Measurements from ENCODE around the gene IFIT1B. TPM values are rescaled to one million over a fixed set of nuclear protein-coding genes. Genes with fewer than 3 reads are reported as not detected.

IFIT1B gene
- total RNA-seq, 1 experiment from 2014 or later, result not detected

DNA sequence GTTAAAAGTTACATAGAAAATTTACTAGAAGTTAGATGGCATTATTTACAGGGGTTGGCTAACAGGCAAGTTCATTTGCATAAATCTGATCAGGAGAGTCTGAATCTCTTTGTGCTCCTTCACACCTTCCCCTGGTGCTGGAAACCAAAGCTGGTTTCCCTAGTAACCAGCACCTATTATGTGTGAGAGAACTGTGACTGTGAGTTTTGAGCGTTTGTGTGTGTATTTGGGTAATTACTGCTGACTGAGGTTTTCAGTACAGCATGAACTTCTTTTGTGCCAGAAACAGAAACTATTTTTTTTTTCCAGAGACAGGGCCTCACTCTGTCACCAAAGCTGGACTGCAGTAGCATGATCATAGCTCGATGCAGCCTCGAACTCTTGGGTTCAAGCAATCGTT is 10.3 kb upstream of the IFIT1B start:
- peaks cover 12% of the 10 kb centered on the region for H3K4me1 Mint-ChIP-seq
- DNase-seq (ENCODE audit: low spot score), result no peak
- H3K9me3 Mint-ChIP-seq, result peaks cover 6% of the 10 kb centered on the region
- CTCF ChIA-PET, result interaction anchor here (1.0 to 2.3 kb wide), 3 partner anchors 40 to 150 kb away, joined by 3 to 10 read pairs (median 3); partner anchors contain the start of gene IFIT3
- no peak for ATAC-seq
- no peaks in the 10 kb centered on the region for H3K27me3 Mint-ChIP-seq (ENCODE audit: low read depth)
- POLR2A ChIA-PET, result interaction anchor here (0.5 kb wide), 1 partner anchor 557 kb away, joined by 4 read pairs; no protein-coding TSS in a partner anchor
- no peak overlapping the region for H3K4me3 Mint-ChIP-seq
- no peak overlapping the region for H3K27ac Mint-ChIP-seq
- TF ChIP-seq, protein P1, sequence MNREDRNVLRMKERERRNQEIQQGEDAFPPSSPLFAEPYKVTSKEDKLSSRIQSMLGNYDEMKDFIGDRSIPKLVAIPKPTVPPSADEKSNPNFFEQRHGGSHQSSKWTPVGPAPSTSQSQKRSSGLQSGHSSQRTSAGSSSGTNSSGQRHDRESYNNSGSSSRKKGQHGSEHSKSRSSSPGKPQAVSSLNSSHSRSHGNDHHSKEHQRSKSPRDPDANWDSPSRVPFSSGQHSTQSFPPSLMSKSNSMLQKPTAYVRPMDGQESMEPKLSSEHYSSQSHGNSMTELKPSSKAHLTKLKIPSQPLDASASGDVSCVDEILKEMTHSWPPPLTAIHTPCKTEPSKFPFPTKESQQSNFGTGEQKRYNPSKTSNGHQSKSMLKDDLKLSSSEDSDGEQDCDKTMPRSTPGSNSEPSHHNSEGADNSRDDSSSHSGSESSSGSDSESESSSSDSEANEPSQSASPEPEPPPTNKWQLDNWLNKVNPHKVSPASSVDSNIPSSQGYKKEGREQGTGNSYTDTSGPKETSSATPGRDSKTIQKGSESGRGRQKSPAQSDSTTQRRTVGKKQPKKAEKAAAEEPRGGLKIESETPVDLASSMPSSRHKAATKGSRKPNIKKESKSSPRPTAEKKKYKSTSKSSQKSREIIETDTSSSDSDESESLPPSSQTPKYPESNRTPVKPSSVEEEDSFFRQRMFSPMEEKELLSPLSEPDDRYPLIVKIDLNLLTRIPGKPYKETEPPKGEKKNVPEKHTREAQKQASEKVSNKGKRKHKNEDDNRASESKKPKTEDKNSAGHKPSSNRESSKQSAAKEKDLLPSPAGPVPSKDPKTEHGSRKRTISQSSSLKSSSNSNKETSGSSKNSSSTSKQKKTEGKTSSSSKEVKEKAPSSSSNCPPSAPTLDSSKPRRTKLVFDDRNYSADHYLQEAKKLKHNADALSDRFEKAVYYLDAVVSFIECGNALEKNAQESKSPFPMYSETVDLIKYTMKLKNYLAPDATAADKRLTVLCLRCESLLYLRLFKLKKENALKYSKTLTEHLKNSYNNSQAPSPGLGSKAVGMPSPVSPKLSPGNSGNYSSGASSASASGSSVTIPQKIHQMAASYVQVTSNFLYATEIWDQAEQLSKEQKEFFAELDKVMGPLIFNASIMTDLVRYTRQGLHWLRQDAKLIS (CRISPR knock-in tag; IDR thresholded peaks at IDR 0.05; ENCODE audit: borderline replicate concordance), result no peak
- TF ChIP-seq, protein P2, sequence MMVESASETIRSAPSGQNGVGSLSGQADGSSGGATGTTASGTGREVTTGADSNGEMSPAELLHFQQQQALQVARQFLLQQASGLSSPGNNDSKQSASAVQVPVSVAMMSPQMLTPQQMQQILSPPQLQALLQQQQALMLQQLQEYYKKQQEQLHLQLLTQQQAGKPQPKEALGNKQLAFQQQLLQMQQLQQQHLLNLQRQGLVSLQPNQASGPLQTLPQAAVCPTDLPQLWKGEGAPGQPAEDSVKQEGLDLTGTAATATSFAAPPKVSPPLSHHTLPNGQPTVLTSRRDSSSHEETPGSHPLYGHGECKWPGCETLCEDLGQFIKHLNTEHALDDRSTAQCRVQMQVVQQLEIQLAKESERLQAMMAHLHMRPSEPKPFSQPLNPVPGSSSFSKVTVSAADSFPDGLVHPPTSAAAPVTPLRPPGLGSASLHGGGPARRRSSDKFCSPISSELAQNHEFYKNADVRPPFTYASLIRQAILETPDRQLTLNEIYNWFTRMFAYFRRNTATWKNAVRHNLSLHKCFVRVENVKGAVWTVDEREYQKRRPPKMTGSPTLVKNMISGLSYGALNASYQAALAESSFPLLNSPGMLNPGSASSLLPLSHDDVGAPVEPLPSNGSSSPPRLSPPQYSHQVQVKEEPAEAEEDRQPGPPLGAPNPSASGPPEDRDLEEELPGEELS (CRISPR knock-in tag; IDR thresholded peaks at IDR 0.05), result no peak
- TF ChIP-seq, protein P3, sequence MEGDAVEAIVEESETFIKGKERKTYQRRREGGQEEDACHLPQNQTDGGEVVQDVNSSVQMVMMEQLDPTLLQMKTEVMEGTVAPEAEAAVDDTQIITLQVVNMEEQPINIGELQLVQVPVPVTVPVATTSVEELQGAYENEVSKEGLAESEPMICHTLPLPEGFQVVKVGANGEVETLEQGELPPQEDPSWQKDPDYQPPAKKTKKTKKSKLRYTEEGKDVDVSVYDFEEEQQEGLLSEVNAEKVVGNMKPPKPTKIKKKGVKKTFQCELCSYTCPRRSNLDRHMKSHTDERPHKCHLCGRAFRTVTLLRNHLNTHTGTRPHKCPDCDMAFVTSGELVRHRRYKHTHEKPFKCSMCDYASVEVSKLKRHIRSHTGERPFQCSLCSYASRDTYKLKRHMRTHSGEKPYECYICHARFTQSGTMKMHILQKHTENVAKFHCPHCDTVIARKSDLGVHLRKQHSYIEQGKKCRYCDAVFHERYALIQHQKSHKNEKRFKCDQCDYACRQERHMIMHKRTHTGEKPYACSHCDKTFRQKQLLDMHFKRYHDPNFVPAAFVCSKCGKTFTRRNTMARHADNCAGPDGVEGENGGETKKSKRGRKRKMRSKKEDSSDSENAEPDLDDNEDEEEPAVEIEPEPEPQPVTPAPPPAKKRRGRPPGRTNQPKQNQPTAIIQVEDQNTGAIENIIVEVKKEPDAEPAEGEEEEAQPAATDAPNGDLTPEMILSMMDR (IDR thresholded peaks at IDR 0.05), result no peak
- TF ChIP-seq TEAD1 (CRISPR knock-in tag; IDR thresholded peaks at IDR 0.05) (no peak), JUN (CRISPR knock-in tag; IDR thresholded peaks at IDR 0.05) (no peak)
- no peaks in the 10 kb centered on the region for H3K36me3 Mint-ChIP-seq

DNA sequence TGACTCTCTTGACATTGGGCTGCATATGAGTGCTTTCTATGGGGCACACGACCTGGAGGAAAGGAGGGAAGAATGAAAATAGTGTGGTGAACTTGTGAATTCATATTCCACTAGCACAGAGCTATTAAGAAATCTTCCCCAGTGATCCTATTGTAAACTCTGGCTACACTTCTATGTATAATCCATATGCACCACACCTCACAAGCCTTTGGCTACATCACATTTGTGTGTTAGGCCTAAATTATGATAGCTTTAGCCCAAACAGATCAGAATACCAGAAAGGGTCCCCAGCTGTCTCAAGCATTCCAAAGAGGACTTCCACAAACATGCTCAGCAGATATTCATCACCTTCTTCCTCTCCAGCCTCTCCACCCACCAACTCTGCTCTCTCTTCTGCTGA is 9.7 kb upstream of the IFIT1B start:
- POLR2A ChIA-PET, result no interaction called here
- DNase-seq (ENCODE audit: low spot score) (no peak), ATAC-seq (no peak)
- Mint-ChIP-seq H3K36me3 (no peaks in the 10 kb centered on the region), H3K27me3 (ENCODE audit: low read depth) (no peaks in the 10 kb centered on the region), H3K4me1 (peaks cover 12% of the 10 kb centered on the region), H3K27ac (no peak overlapping the region), H3K9me3 (peaks cover 6% of the 10 kb centered on the region), H3K4me3 (no peak overlapping the region)
- CTCF ChIA-PET, result interaction anchor here (1.0 to 2.6 kb wide), 8 partner anchors 10 to 151 kb away, joined by 3 to 19 read pairs (median 6); partner anchors contain the start of genes IFIT1B and IFIT3
- TF ChIP-seq JUN (CRISPR knock-in tag; IDR thresholded peaks at IDR 0.05), result no peak
- TF ChIP-seq, protein P4, sequence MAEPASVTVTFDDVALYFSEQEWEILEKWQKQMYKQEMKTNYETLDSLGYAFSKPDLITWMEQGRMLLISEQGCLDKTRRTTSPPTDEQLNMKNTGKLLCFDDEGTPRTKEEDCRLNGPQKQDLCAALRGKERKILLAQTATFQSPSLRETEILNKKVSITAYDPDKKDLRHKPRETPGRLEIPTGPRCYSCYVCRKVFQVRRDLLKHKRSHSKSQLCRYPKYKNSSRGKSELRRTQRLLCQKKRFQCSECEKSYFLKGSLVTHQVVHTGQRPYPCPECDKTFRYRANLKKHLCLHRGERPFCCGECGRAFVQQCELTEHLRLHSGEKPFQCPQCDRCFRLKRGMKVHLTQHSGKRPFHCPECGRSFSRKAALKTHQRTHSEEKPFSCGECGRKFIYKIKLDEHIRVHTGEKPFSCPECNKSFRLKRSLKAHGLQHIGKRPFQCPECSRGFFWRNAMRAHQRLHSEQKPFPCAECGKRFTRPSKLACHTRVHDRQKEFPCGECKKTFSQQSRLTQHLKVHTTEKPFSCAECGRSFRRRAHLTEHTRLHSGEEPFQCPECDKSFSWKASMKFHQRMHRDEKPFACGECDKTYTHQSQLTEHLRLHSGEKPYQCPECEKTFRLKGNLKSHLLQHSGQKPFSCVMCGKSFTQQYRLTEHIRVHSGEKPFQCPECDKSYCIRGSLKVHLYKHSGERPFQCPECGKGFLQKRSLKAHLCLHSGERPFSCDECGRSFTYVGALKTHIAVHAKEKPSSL (CRISPR knock-in tag; conservative IDR thresholded peaks at IDR 0.05), result no peak
- no peak for TF ChIP-seq ZNF317 (CRISPR knock-in tag; IDR thresholded peaks at IDR 0.05; ENCODE audit: borderline replicate concordance, low read depth)
- TF ChIP-seq, protein P5, sequence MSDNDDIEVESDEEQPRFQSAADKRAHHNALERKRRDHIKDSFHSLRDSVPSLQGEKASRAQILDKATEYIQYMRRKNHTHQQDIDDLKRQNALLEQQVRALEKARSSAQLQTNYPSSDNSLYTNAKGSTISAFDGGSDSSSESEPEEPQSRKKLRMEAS (CRISPR knock-in tag; IDR thresholded peaks at IDR 0.05), result no peak
- TF ChIP-seq, protein P6, sequence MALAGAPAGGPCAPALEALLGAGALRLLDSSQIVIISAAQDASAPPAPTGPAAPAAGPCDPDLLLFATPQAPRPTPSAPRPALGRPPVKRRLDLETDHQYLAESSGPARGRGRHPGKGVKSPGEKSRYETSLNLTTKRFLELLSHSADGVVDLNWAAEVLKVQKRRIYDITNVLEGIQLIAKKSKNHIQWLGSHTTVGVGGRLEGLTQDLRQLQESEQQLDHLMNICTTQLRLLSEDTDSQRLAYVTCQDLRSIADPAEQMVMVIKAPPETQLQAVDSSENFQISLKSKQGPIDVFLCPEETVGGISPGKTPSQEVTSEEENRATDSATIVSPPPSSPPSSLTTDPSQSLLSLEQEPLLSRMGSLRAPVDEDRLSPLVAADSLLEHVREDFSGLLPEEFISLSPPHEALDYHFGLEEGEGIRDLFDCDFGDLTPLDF (CRISPR knock-in tag; IDR thresholded peaks at IDR 0.05), result no peak
- no peak for TF ChIP-seq ZNF671 (CRISPR knock-in tag; IDR thresholded peaks at IDR 0.05)
- TF ChIP-seq, protein P7, sequence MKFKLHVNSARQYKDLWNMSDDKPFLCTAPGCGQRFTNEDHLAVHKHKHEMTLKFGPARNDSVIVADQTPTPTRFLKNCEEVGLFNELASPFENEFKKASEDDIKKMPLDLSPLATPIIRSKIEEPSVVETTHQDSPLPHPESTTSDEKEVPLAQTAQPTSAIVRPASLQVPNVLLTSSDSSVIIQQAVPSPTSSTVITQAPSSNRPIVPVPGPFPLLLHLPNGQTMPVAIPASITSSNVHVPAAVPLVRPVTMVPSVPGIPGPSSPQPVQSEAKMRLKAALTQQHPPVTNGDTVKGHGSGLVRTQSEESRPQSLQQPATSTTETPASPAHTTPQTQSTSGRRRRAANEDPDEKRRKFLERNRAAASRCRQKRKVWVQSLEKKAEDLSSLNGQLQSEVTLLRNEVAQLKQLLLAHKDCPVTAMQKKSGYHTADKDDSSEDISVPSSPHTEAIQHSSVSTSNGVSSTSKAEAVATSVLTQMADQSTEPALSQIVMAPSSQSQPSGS (CRISPR knock-in tag; IDR thresholded peaks at IDR 0.05; ENCODE audit: borderline replicate concordance, low read depth), result no peak
- TF ChIP-seq, protein P2 (CRISPR knock-in tag; IDR thresholded peaks at IDR 0.05), result no peak
- TF ChIP-seq, protein P8, sequence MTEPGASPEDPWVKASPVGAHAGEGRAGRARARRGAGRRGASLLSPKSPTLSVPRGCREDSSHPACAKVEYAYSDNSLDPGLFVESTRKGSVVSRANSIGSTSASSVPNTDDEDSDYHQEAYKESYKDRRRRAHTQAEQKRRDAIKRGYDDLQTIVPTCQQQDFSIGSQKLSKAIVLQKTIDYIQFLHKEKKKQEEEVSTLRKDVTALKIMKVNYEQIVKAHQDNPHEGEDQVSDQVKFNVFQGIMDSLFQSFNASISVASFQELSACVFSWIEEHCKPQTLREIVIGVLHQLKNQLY (CRISPR knock-in tag; IDR thresholded peaks at IDR 0.05), result no peak
- TF ChIP-seq, protein P3 (IDR thresholded peaks at IDR 0.05), result no peak
- TF ChIP-seq FOXJ3 (CRISPR knock-in tag; IDR thresholded peaks at IDR 0.05; ENCODE audit: borderline replicate concordance), result no peak
- TF ChIP-seq GTF2I (CRISPR knock-in tag; conservative IDR thresholded peaks at IDR 0.05), result no peak

Data from WTC11 (cell line).